HUES64 (cell line): ENCODE measurements around the gene LRATD1.

Source experiments
- H3K27ac ChIP-seq: 2 replicates; pipeline ENCODE4 v1.7.0; 2013; ENCODE audit warnings: low read depth, low read length, inconsistent platforms
- H3K27me3 ChIP-seq: 2 replicates; pipeline ENCODE4 v1.6.1; 2013; ENCODE audit warnings: mild to moderate bottlenecking, low read length; ENCODE audit not compliant: insufficient read depth
- H3K36me3 ChIP-seq: 2 replicates; pipeline ENCODE4 v1.6.1; 2013; ENCODE audit warnings: mild to moderate bottlenecking, low read length; ENCODE audit not compliant: insufficient read depth
- H3K4me1 ChIP-seq: 2 replicates; pipeline ENCODE4 v1.6.1; 2013; ENCODE audit warnings: mild to moderate bottlenecking, low read length, moderate library complexity; ENCODE audit not compliant: insufficient read depth
- H3K4me3 ChIP-seq: 2 replicates; pipeline ENCODE4 v1.5.1; 2013; ENCODE audit warnings: mild to moderate bottlenecking, low read length, moderate library complexity
- H3K9ac ChIP-seq: 2 replicates; pipeline ENCODE4 v1.6.1; 2013; ENCODE audit warnings: mild to moderate bottlenecking, low read depth, low read length
- H3K9me3 ChIP-seq: 2 replicates; pipeline ENCODE4 v1.6.1; 2013; ENCODE audit warnings: low read depth, low read length; ENCODE audit not compliant: insufficient read depth
- WGBS: fragments of 150-250, 120-280 bp; methylation state at CpG from one replicate; pipeline ENCODE4 v1.1.7; 2013; ENCODE audit warnings: missing lambda C conversion rate; 5-methylcytosine and 5-hydroxymethylcytosine counted together

Gene LRATD1

GRCh38 chr2:14661163-14661562 is 28.6 kb downstream of the LRATD1 start:
- WGBS = 82% methylated on average over 2 of the region's 3 CpGs
- no peaks in the 10 kb centered on the region for H3K36me3 ChIP-seq
- no peak overlapping the region for H3K9ac ChIP-seq
- no peaks in the 10 kb centered on the region for H3K27me3 ChIP-seq
- H3K4me3 ChIP-seq = no peak overlapping the region
- H3K4me1 ChIP-seq = peaks cover 3% of the 10 kb centered on the region; the same call in 1 of the 2 replicates
- H3K27ac ChIP-seq = no peak overlapping the region
- no peaks in the 10 kb centered on the region for H3K9me3 ChIP-seq

- Histone ChIP-seq H3K4me3 (no peak overlapping the region), H3K36me3 (no peaks in the 10 kb centered on the region), H3K9me3 (no peaks in the 10 kb centered on the region), H3K27me3 (no peaks in the 10 kb centered on the region), H3K4me1 (no peaks in the 10 kb centered on the region), H3K27ac (no peak overlapping the region), H3K9ac (no peak overlapping the region)
- 88% methylated on average over 8 of the region's 8 CpGs for WGBS
Measured at GRCh38 chr2:14673351-14673875, 40.9 kb downstream of the LRATD1 start.

GRCh38 chr2:14675489-14675888 is 43.0 kb downstream of the LRATD1 start:
- Histone ChIP-seq H3K27ac (no peak overlapping the region), H3K36me3 (no peaks in the 10 kb centered on the region), H3K4me1 (no peaks in the 10 kb centered on the region), H3K9me3 (no peaks in the 10 kb centered on the region), H3K4me3 (no peak overlapping the region), H3K27me3 (no peaks in the 10 kb centered on the region; the same call in 1 of the 2 replicates), H3K9ac (no peak overlapping the region)
- WGBS = 100% methylated on average over 1 of the region's 1 CpG

GRCh38 chr2:14676371-14676770 is 43.9 kb downstream of the LRATD1 start:
- Histone ChIP-seq H3K27me3 (no peaks in the 10 kb centered on the region; the same call in 1 of the 2 replicates), H3K4me3 (no peak overlapping the region), H3K36me3 (no peaks in the 10 kb centered on the region), H3K4me1 (no peaks in the 10 kb centered on the region), H3K9ac (no peak overlapping the region), H3K9me3 (no peaks in the 10 kb centered on the region), H3K27ac (no peak overlapping the region)

GRCh38 chr2:14677039-14677438 is 44.5 kb downstream of the LRATD1 start:
- WGBS = 100% methylated on average over 1 of the region's 1 CpG

GRCh38 chr2:14678761-14679160 is 46.2 kb downstream of the LRATD1 start:
- Histone ChIP-seq H3K4me3 (no peak overlapping the region), H3K4me1 (no peaks in the 10 kb centered on the region), H3K9ac (no peak overlapping the region), H3K9me3 (no peaks in the 10 kb centered on the region), H3K36me3 (no peaks in the 10 kb centered on the region), H3K27ac (no peak overlapping the region), H3K27me3 (no peaks in the 10 kb centered on the region; the same call in 1 of the 2 replicates)
- 88% methylated on average over 1 of the region's 1 CpG for WGBS

More at GRCh38 chr2:14677039-14677438, 44.5 kb downstream of the LRATD1 start:
- H3K4me3 ChIP-seq = no peak overlapping the region
- no peak overlapping the region for H3K27ac ChIP-seq
- H3K4me1 ChIP-seq = no peaks in the 10 kb centered on the region
- H3K36me3 ChIP-seq = no peaks in the 10 kb centered on the region
- H3K9me3 ChIP-seq = no peaks in the 10 kb centered on the region
- no peak overlapping the region for H3K9ac ChIP-seq
- no peaks in the 10 kb centered on the region; the same call in 1 of the 2 replicates for H3K27me3 ChIP-seq

GRCh38 chr2:14681608-14682007 is 49.1 kb downstream of the LRATD1 start:
- Histone ChIP-seq H3K4me3 (no peak overlapping the region), H3K27ac (no peak overlapping the region), H3K36me3 (no peaks in the 10 kb centered on the region), H3K9ac (no peak overlapping the region), H3K27me3 (no peaks in the 10 kb centered on the region; the same call in 1 of the 2 replicates), H3K4me1 (no peaks in the 10 kb centered on the region), H3K9me3 (no peaks in the 10 kb centered on the region)
- WGBS = 92% methylated on average over 3 of the region's 3 CpGs
